ENCODE results near the gene XCR1. TPM values are rescaled to one million over a fixed set of nuclear protein-coding genes. Genes with fewer than 3 reads are reported as not detected.

XCR1 gene
- total and polyA plus RNA-seq, 2 of the 8 experiments (the other 6 are each of a cell fraction or from before 2014, with no cell fraction given) = 0.53 TPM; not detected in 1

DNA sequence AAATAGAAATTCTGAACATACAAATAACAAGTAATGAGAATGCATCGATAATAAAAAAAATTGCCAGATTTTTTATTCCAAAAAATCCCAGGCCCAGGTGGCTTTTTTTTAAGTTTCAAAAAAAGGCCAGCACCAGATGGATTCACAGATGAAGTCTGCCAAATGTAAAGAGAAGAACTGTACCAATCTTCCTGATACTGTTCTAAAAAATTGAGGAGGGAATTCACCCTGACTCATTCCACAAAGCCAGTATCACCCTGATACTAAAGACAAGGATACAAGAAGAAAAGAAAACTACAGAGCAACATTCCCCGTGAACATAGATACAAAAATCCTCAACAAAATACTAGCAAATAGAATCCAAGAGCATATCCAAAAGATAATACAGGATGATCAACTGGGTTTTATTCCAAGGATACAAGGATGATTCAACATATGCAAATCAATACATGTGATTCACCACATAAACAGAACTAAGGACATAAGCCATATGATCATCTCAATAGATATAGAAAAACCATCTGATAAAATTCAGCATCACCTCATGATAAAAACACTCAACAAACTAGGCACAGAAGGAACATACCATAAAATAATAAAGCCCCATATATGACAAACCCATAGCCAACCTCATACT is 44.1 kb upstream of the XCR1 start:
- WGBS, 2 experiments (ENCODE audit: extremely low coverage in 1 of 2, insufficient coverage in 1 of 2, insufficient read length in 1 of 2, insufficient replicate concordance in 2 of 2, low coverage in 1 of 2, low lambda C conversion rate in 2 of 2, missing lambda C conversion rate in 1 of 2) = 94% methylated on average over 2 of the region's 2 CpGs; no CpG with 5 or more reads in 1 of the 2 experiments
- no peak for TF ChIP-seq TAF1 (IDR thresholded peaks at IDR 0.05; ENCODE audit: low read depth, low read length)
- TF ChIP-seq TBP (IDR thresholded peaks at IDR 0.05; ENCODE audit: low read depth, low read length) = no peak
- no peak for TF ChIP-seq EZH2 (IDR thresholded peaks at IDR 0.05; ENCODE audit: low read depth, low read length, severe bottlenecking)
- TF ChIP-seq RNF2 (IDR thresholded peaks at IDR 0.05; ENCODE audit: borderline replicate concordance, low read depth, low read length, missing control alignments, poor library complexity, severe bottlenecking) = no peak
- TF ChIP-seq POLR2A (IDR thresholded peaks at IDR 0.05; ENCODE audit: control extremely low read depth in 1 of 2, low read depth in 2 of 2, low read length in 2 of 2) = no peak
- no peak for TF ChIP-seq POU5F1 (IDR thresholded peaks at IDR 0.05; ENCODE audit: low read depth, low read length)
- TF ChIP-seq CBX5 (IDR thresholded peaks at IDR 0.05; ENCODE audit: low read depth, low read length) = no peak
- TF ChIP-seq SAP30 (IDR thresholded peaks at IDR 0.05; ENCODE audit: insufficient read depth, insufficient replicate concordance, low read length) = no peak
- no peak for TF ChIP-seq KDM1A (IDR thresholded peaks at IDR 0.05; ENCODE audit: borderline replicate concordance, low read length)
- TF ChIP-seq FOSL1 (IDR thresholded peaks at IDR 0.05; ENCODE audit: insufficient read depth, low read depth, low read length) = no peak
- no peak for TF ChIP-seq TCF12 (IDR thresholded peaks at IDR 0.05; ENCODE audit: low read depth, low read length)
- TF ChIP-seq CREB1 (IDR thresholded peaks at IDR 0.05) = no peak
- no peak for TF ChIP-seq ZNF274 (IDR thresholded peaks at IDR 0.05; ENCODE audit: borderline replicate concordance, extremely low read depth, low read length)
- no peak for TF ChIP-seq RFX5 (IDR thresholded peaks at IDR 0.05; ENCODE audit: borderline replicate concordance, low read depth, low read length)
- TF ChIP-seq SP2 (IDR thresholded peaks at IDR 0.05; ENCODE audit: low read length) = no peak

More for the DNA sequence above, 44.1 kb upstream of the XCR1 start:
- Histone ChIP-seq H3K56ac (replicated peaks; ENCODE audit: insufficient read length, low read depth, low read length) (no peak overlapping the region), H3K18ac (ENCODE audit: extremely low read depth, low read length) (no peak overlapping the region), H3K79me1 (ENCODE audit: low read depth, low read length) (no peaks in the 10 kb centered on the region), H2AK5ac (ENCODE audit: low read depth, low read length) (no peak overlapping the region), H3K27ac (ENCODE audit: low read depth, low read length) (no peak overlapping the region), H3K27me3 (replicated peaks in 1 of 4; ENCODE audit: control insufficient read depth in 3 of 4, extremely low read depth in 1 of 4, insufficient read depth in 3 of 4, low read length in 3 of 4) (no peaks in the 10 kb centered on the region), H4K20me1 (replicated peaks in 1 of 2; ENCODE audit: control insufficient read depth in 1 of 2, insufficient read depth in 2 of 2, low read length in 2 of 2) (no peaks in the 10 kb centered on the region), H3K23ac (ENCODE audit: insufficient read length) (no peak overlapping the region), H2BK12ac (ENCODE audit: low read depth, low read length) (no peak overlapping the region), H3K79me2 (ENCODE audit: control insufficient read depth in 1 of 2, insufficient read depth in 2 of 2, low read length in 2 of 2) (no peaks in the 10 kb centered on the region), H3K9me3 (ENCODE audit: insufficient read depth in 2 of 2, low read depth in 1 of 2, low read length in 1 of 2) (no peaks in the 10 kb centered on the region), H2BK5ac (ENCODE audit: low read depth, low read length) (no peak overlapping the region), H3K4me3 (ENCODE audit: extremely low read depth in 1 of 4, insufficient read depth in 2 of 4, low read depth in 3 of 4, low read length in 4 of 4) (no peak overlapping the region), H4K8ac (ENCODE audit: extremely low read depth, insufficient read depth, low read length) (no peak overlapping the region), H4K5ac (ENCODE audit: insufficient read length, low read depth, low read length) (no peak overlapping the region), H2AFZ (ENCODE audit: low read length) (no peak overlapping the region), H3K36me3 (ENCODE audit: control insufficient read depth in 2 of 4, insufficient read depth in 4 of 4, low read length in 3 of 4) (no peaks in the 10 kb centered on the region), H3K4ac (replicated peaks; ENCODE audit: insufficient read length, low read depth, low read length) (no peak overlapping the region), H3K14ac (ENCODE audit: insufficient read length) (no peak overlapping the region), H4K91ac (replicated peaks; ENCODE audit: insufficient read length, low read length) (no peak overlapping the region), H3K9ac (replicated peaks in 1 of 4; ENCODE audit: extremely low read depth in 1 of 4, low read depth in 3 of 4, low read length in 3 of 4) (no peak overlapping the region), H2BK15ac (ENCODE audit: low read length) (no peak overlapping the region), H3K4me1 (replicated peaks in 1 of 4; ENCODE audit: control insufficient read depth in 3 of 4, insufficient read depth in 4 of 4, low read length in 3 of 4) (peaks cover 2 to 5% (median 3%) of the 10 kb centered on the region in 4 experiments; a peak in 3 of 7 replicates), H3K4me2 (ENCODE audit: insufficient read depth in 1 of 2, low read depth in 2 of 2, low read length in 2 of 2) (no peak overlapping the region), H2BK120ac (replicated peaks; ENCODE audit: low read depth, low read length) (no peak overlapping the region), H3K23me2 (ENCODE audit: low read depth, low read length) (no peaks in the 10 kb centered on the region), H2BK20ac (ENCODE audit: low read length) (no peak overlapping the region)
- DNase-seq (ENCODE audit: low read depth in 1 of 2, low spot score in 2 of 2) = no peak
- POLR2A ChIA-PET (ENCODE audit: partially characterized antibody) = no interaction called here
- CTCF ChIA-PET (ENCODE audit: partially characterized antibody) = no interaction called here
- FAIRE-seq = peak; percentile 55

All from H1 (cell line).